ENCODE measurements around the gene SERGEF. TPM values are rescaled to one million over a fixed set of nuclear protein-coding genes. Genes with fewer than 3 reads are reported as not detected.
"Not testable (repeated sequence)": the region's sequence is repeated elsewhere in the genome, so short reads cannot be mapped to it uniquely, and the experiment has no call there.

Gene SERGEF
- total and polyA plus RNA-seq, 4 donors = 43.1 to 137 (median 72.8) TPM

GRCh38 chr11:17878743-17879142, 134.1 kb downstream of the SERGEF start:
- Histone ChIP-seq H3K27me3 (ENCODE audit: control insufficient read depth in 1 of 2, insufficient read depth in 2 of 2, low read length in 1 of 2) (no peaks in the 10 kb centered on the region), H3K4me3 (ENCODE audit: low read length in 2 of 2) (no peak overlapping the region), H3K36me3 (ENCODE audit: control insufficient read depth in 1 of 2, insufficient read depth in 2 of 2, low read length in 1 of 2) (peaks cover 3 to 4% of the 10 kb centered on the region in 2 donors), H3K9me3 (ENCODE audit: control insufficient read depth, low read length) (no peaks in the 10 kb centered on the region), H3K27ac (ENCODE audit: low read depth in 1 of 2, low read length in 2 of 2) (no peak overlapping the region), H3K4me1 (ENCODE audit: control insufficient read depth in 1 of 2, insufficient read depth in 2 of 2, low read length in 2 of 2) (peaks cover 0 to 2% of the 10 kb centered on the region in 2 donors)
- intact Hi-C loops (cut with DNase I) = no loop called here
- ATAC-seq (ENCODE audit: low FRiP score) = no peak
- WGBS, 2 donors = 94 to 95% methylated on average over 2 of the region's 2 CpGs
- no peak for DNase-seq

- peaks cover 0 to 2% of the 10 kb centered on the region in 2 donors for H3K4me1 ChIP-seq (ENCODE audit: control insufficient read depth in 1 of 2, insufficient read depth in 2 of 2, low read length in 2 of 2)
- H3K27me3 ChIP-seq (ENCODE audit: control insufficient read depth in 1 of 2, insufficient read depth in 2 of 2, low read length in 1 of 2) = no peaks in the 10 kb centered on the region
- intact Hi-C loops (cut with DNase I) = no loop called here
- H3K4me3 ChIP-seq (ENCODE audit: low read length in 2 of 2) = no peak overlapping the region
- no peak overlapping the region for H3K27ac ChIP-seq (ENCODE audit: low read depth in 1 of 2, low read length in 2 of 2)
- ATAC-seq (ENCODE audit: low FRiP score) (no peak), DNase-seq (no peak)
- H3K36me3 ChIP-seq (ENCODE audit: control insufficient read depth in 1 of 2, insufficient read depth in 2 of 2, low read length in 1 of 2) = peaks cover 3 to 4% of the 10 kb centered on the region in 2 donors
- WGBS, 2 donors = 98 to 100% methylated on average over 3 of the region's 3 CpGs
- H3K9me3 ChIP-seq (ENCODE audit: control insufficient read depth, low read length) = no peaks in the 10 kb centered on the region
Measured at GRCh38 chr11:17877886-17878285, 135.0 kb downstream of the SERGEF start.

GRCh38 chr11:17876827-17877226, 136.0 kb downstream of the SERGEF start:
- DNase-seq (no peak), ATAC-seq (ENCODE audit: low FRiP score) (no peak)
- Histone ChIP-seq H3K4me1 (ENCODE audit: control insufficient read depth in 1 of 2, insufficient read depth in 2 of 2, low read length in 2 of 2) (peaks cover 0 to 2% of the 10 kb centered on the region in 2 donors), H3K4me3 (ENCODE audit: low read length in 2 of 2) (no peak overlapping the region), H3K27ac (ENCODE audit: low read depth in 1 of 2, low read length in 2 of 2) (no peak overlapping the region), H3K27me3 (ENCODE audit: control insufficient read depth in 1 of 2, insufficient read depth in 2 of 2, low read length in 1 of 2) (no peaks in the 10 kb centered on the region), H3K9me3 (ENCODE audit: control insufficient read depth, low read length) (no peaks in the 10 kb centered on the region), H3K36me3 (ENCODE audit: control insufficient read depth in 1 of 2, insufficient read depth in 2 of 2, low read length in 1 of 2) (peaks cover 3 to 4% of the 10 kb centered on the region in 2 donors)
- intact Hi-C loops (cut with DNase I) = no loop called here
- 90% methylated on average over 3 of the region's 3 CpGs for WGBS, 2 donors

- Histone ChIP-seq H3K27me3 (ENCODE audit: control insufficient read depth in 1 of 2, insufficient read depth in 2 of 2, low read length in 1 of 2) (no peaks in the 10 kb centered on the region), H3K36me3 (ENCODE audit: control insufficient read depth in 1 of 2, insufficient read depth in 2 of 2, low read length in 1 of 2) (peaks cover 3 to 4% of the 10 kb centered on the region in 2 donors), H3K9me3 (ENCODE audit: control insufficient read depth, low read length) (no peaks in the 10 kb centered on the region), H3K4me1 (ENCODE audit: control insufficient read depth in 1 of 2, insufficient read depth in 2 of 2, low read length in 2 of 2) (peaks cover 0 to 2% of the 10 kb centered on the region in 2 donors), H3K4me3 (ENCODE audit: low read length in 2 of 2) (no peak overlapping the region), H3K27ac (ENCODE audit: low read depth in 1 of 2, low read length in 2 of 2) (no peak overlapping the region)
- DNase-seq (no peak), ATAC-seq (ENCODE audit: low FRiP score) (no peak)
- intact Hi-C loops (cut with DNase I) = no loop called here
Measured at GRCh38 chr11:17875891-17876290, 137.0 kb downstream of the SERGEF start.

- Histone ChIP-seq H3K36me3 (ENCODE audit: control insufficient read depth in 1 of 2, insufficient read depth in 2 of 2, low read length in 1 of 2) (peaks cover 3 to 4% of the 10 kb centered on the region in 2 donors), H3K9me3 (ENCODE audit: control insufficient read depth, low read length) (no peaks in the 10 kb centered on the region), H3K4me1 (ENCODE audit: control insufficient read depth in 1 of 2, insufficient read depth in 2 of 2, low read length in 2 of 2) (no peaks in the 10 kb centered on the region), H3K4me3 (ENCODE audit: low read length in 2 of 2) (no peak overlapping the region), H3K27ac (ENCODE audit: low read depth in 1 of 2, low read length in 2 of 2) (no peak overlapping the region), H3K27me3 (ENCODE audit: control insufficient read depth in 1 of 2, insufficient read depth in 2 of 2, low read length in 1 of 2) (no peaks in the 10 kb centered on the region)
- intact Hi-C loops (cut with DNase I) = no loop called here
- WGBS, 2 donors = 42 to 66% methylated on average over 2 of the region's 2 CpGs
- DNase-seq = no peak
- ATAC-seq (ENCODE audit: low FRiP score) = no peak
Measured at GRCh38 chr11:17873586-17873985, 139.3 kb downstream of the SERGEF start.

- H3K4me1 ChIP-seq (ENCODE audit: control insufficient read depth in 1 of 2, insufficient read depth in 2 of 2, low read length in 2 of 2); H3K36me3 ChIP-seq (ENCODE audit: control insufficient read depth in 1 of 2, insufficient read depth in 2 of 2, low read length in 1 of 2); H3K4me3 ChIP-seq (ENCODE audit: low read length in 2 of 2); H3K9me3 ChIP-seq (ENCODE audit: control insufficient read depth, low read length); DNase-seq; ATAC-seq (ENCODE audit: low FRiP score); intact Hi-C loops (cut with DNase I); H3K27me3 ChIP-seq (ENCODE audit: control insufficient read depth in 1 of 2, insufficient read depth in 2 of 2, low read length in 1 of 2); H3K27ac ChIP-seq (ENCODE audit: low read depth in 1 of 2, low read length in 2 of 2): not testable (repeated sequence)
- 97 to 99% methylated on average over 3 of the region's 3 CpGs for WGBS, 2 donors
Measured at GRCh38 chr11:17868398-17868797, 144.4 kb downstream of the SERGEF start.

- H3K4me3 ChIP-seq (ENCODE audit: low read length in 2 of 2) = no peak overlapping the region
- H3K27me3 ChIP-seq (ENCODE audit: control insufficient read depth in 1 of 2, insufficient read depth in 2 of 2, low read length in 1 of 2) = no peaks in the 10 kb centered on the region
- intact Hi-C loops (cut with DNase I) = no loop called here
- ATAC-seq (ENCODE audit: low FRiP score) (no peak), DNase-seq (no peak)
- H3K9me3 ChIP-seq (ENCODE audit: control insufficient read depth, low read length) = no peaks in the 10 kb centered on the region
- peaks cover 0 to 4% of the 10 kb centered on the region in 2 donors for H3K4me1 ChIP-seq (ENCODE audit: control insufficient read depth in 1 of 2, insufficient read depth in 2 of 2, low read length in 2 of 2)
- H3K27ac ChIP-seq (ENCODE audit: low read depth in 1 of 2, low read length in 2 of 2) = no peak overlapping the region
- WGBS, 2 donors = 98% methylated on average over 3 of the region's 3 CpGs
- no peaks in the 10 kb centered on the region for H3K36me3 ChIP-seq (ENCODE audit: control insufficient read depth in 1 of 2, insufficient read depth in 2 of 2, low read length in 1 of 2)
Measured at GRCh38 chr11:17867341-17867740, 145.5 kb downstream of the SERGEF start.

- H3K4me1 ChIP-seq (ENCODE audit: control insufficient read depth in 1 of 2, insufficient read depth in 2 of 2, low read length in 2 of 2) = peaks cover 0 to 4% of the 10 kb centered on the region in 2 donors
- peaks cover 2 to 5% of the 10 kb centered on the region in 2 donors for H3K36me3 ChIP-seq (ENCODE audit: control insufficient read depth in 1 of 2, insufficient read depth in 2 of 2, low read length in 1 of 2)
- H3K9me3 ChIP-seq (ENCODE audit: control insufficient read depth, low read length) = no peaks in the 10 kb centered on the region
- no peaks in the 10 kb centered on the region for H3K27me3 ChIP-seq (ENCODE audit: control insufficient read depth in 1 of 2, insufficient read depth in 2 of 2, low read length in 1 of 2)
- no peak overlapping the region for H3K27ac ChIP-seq (ENCODE audit: low read depth in 1 of 2, low read length in 2 of 2)
- ATAC-seq (ENCODE audit: low FRiP score) (no peak), DNase-seq (no peak)
- H3K4me3 ChIP-seq (ENCODE audit: low read length in 2 of 2) = no peak overlapping the region
- WGBS, 2 donors = 55 to 60% methylated on average over 3 of the region's 3 CpGs
- intact Hi-C loops (cut with DNase I) = no loop called here
Measured at GRCh38 chr11:17865765-17866428, 146.9 kb downstream of the SERGEF start.

- Histone ChIP-seq H3K4me3 (ENCODE audit: low read length in 2 of 2) (no peak overlapping the region), H3K9me3 (ENCODE audit: control insufficient read depth, low read length) (no peaks in the 10 kb centered on the region), H3K4me1 (ENCODE audit: control insufficient read depth in 1 of 2, insufficient read depth in 2 of 2, low read length in 2 of 2) (peaks cover 0 to 4% of the 10 kb centered on the region in 2 donors), H3K27ac (ENCODE audit: low read depth in 1 of 2, low read length in 2 of 2) (no peak overlapping the region), H3K27me3 (ENCODE audit: control insufficient read depth in 1 of 2, insufficient read depth in 2 of 2, low read length in 1 of 2) (no peaks in the 10 kb centered on the region), H3K36me3 (ENCODE audit: control insufficient read depth in 1 of 2, insufficient read depth in 2 of 2, low read length in 1 of 2) (peaks cover 2 to 5% of the 10 kb centered on the region in 2 donors)
- no peak for DNase-seq
- no peak for ATAC-seq (ENCODE audit: low FRiP score)
- WGBS, 2 donors = 42% methylated on average over 3 of the region's 3 CpGs
- intact Hi-C loops (cut with DNase I) = no loop called here
Measured at GRCh38 chr11:17864478-17864941, 148.3 kb downstream of the SERGEF start.
